ENCODE data around the gene RASSF5.

Gene RASSF5

GRCh38 chr1:206550446-206550845 is 43.1 kb downstream of the RASSF5 start:
- DNase-seq, result no peak
- H3F3A ChIP-seq (ENCODE audit: insufficient read depth, low read length), result peaks cover 8% of the 10 kb centered on the region
- no peaks in the 10 kb centered on the region for H4K20me1 ChIP-seq (ENCODE audit: insufficient read depth, low read length)
- H3K9me3 ChIP-seq (replicated peaks; ENCODE audit: insufficient read depth, low read length), result no peaks in the 10 kb centered on the region
- peaks cover 16% of the 10 kb centered on the region for H3K4me1 ChIP-seq (ENCODE audit: low read length)
- H3K27ac ChIP-seq (ENCODE audit: low read length), result no peak overlapping the region
- no peak overlapping the region for H2AFZ ChIP-seq (ENCODE audit: low read length)
- no peaks in the 10 kb centered on the region for H3K27me3 ChIP-seq (replicated peaks; ENCODE audit: insufficient read depth, low read length)
- no peaks in the 10 kb centered on the region for H3K9me2 ChIP-seq (replicated peaks; ENCODE audit: insufficient read depth, low read length)
- TF ChIP-seq CTCF (IDR thresholded peaks at IDR 0.05; ENCODE audit: low read length), result no peak
- H3K4me3 ChIP-seq (ENCODE audit: low read length), result no peak overlapping the region
- H3K36me3 ChIP-seq (replicated peaks; ENCODE audit: insufficient read depth, low read length), result no peaks in the 10 kb centered on the region
- H3K4me2 ChIP-seq (ENCODE audit: low read depth, low read length), result no peak overlapping the region
- no peaks in the 10 kb centered on the region for H3K79me2 ChIP-seq (ENCODE audit: low read length)
- no peak overlapping the region for H3K9ac ChIP-seq (ENCODE audit: low read length)

- no peak for TF ChIP-seq EZH2 (optimal IDR thresholded peaks at IDR 0.05; ENCODE audit: low read depth, low read length)
- TF ChIP-seq EZH2phosphoT487 (IDR thresholded peaks at IDR 0.05; ENCODE audit: low read length), result no peak
- TF ChIP-seq CTCF (IDR thresholded peaks at IDR 0.05; ENCODE audit: low read length), result no peak
- Histone ChIP-seq H3K4me1 (ENCODE audit: low read length) (peaks cover 26% of the 10 kb centered on the region), H3K27ac (ENCODE audit: low read length) (no peak overlapping the region), H3K9me3 (replicated peaks; ENCODE audit: insufficient read depth, low read length) (no peaks in the 10 kb centered on the region), H3K4me2 (ENCODE audit: low read depth, low read length) (no peak overlapping the region), H4K20me1 (ENCODE audit: insufficient read depth, low read length) (no peaks in the 10 kb centered on the region), H3K9me2 (replicated peaks; ENCODE audit: insufficient read depth, low read length) (no peaks in the 10 kb centered on the region), H3F3A (ENCODE audit: insufficient read depth, low read length) (peaks cover 18% of the 10 kb centered on the region), H3K36me3 (replicated peaks; ENCODE audit: insufficient read depth, low read length) (no peaks in the 10 kb centered on the region), H2AFZ (ENCODE audit: low read length) (no peak overlapping the region), H3K9ac (ENCODE audit: low read length) (no peak overlapping the region), H3K27me3 (replicated peaks; ENCODE audit: insufficient read depth, low read length) (no peaks in the 10 kb centered on the region), H3K4me3 (ENCODE audit: low read length) (no peak overlapping the region), H3K79me2 (ENCODE audit: low read length) (peaks cover 8% of the 10 kb centered on the region)
- DNase-seq, result no peak
Measured at GRCh38 chr1:206551296-206551985, 44.1 kb downstream of the RASSF5 start.

- no peaks in the 10 kb centered on the region for H4K20me1 ChIP-seq (ENCODE audit: insufficient read depth, low read length)
- H3K9ac ChIP-seq (ENCODE audit: low read length), result no peak overlapping the region
- no peak overlapping the region for H3K27ac ChIP-seq (ENCODE audit: low read length)
- no peak overlapping the region for H2AFZ ChIP-seq (ENCODE audit: low read length)
- no peak for DNase-seq
- no peaks in the 10 kb centered on the region for H3K9me2 ChIP-seq (replicated peaks; ENCODE audit: insufficient read depth, low read length)
- H3K4me3 ChIP-seq (ENCODE audit: low read length), result no peak overlapping the region
- peaks cover 14% of the 10 kb centered on the region for H3K79me2 ChIP-seq (ENCODE audit: low read length)
- no peak overlapping the region for H3K4me2 ChIP-seq (ENCODE audit: low read depth, low read length)
- H3K36me3 ChIP-seq (replicated peaks; ENCODE audit: insufficient read depth, low read length), result no peaks in the 10 kb centered on the region
- no peaks in the 10 kb centered on the region for H3K9me3 ChIP-seq (replicated peaks; ENCODE audit: insufficient read depth, low read length)
- H3K4me1 ChIP-seq (ENCODE audit: low read length), result peaks cover 28% of the 10 kb centered on the region
- TF ChIP-seq EZH2phosphoT487 (IDR thresholded peaks at IDR 0.05; ENCODE audit: low read length) (no peak), CTCF (IDR thresholded peaks at IDR 0.05; ENCODE audit: low read length) (no peak), EZH2 (optimal IDR thresholded peaks at IDR 0.05; ENCODE audit: low read depth, low read length) (no peak)
- H3K27me3 ChIP-seq (replicated peaks; ENCODE audit: insufficient read depth, low read length), result no peaks in the 10 kb centered on the region
- peaks cover 23% of the 10 kb centered on the region for H3F3A ChIP-seq (ENCODE audit: insufficient read depth, low read length)
Measured at GRCh38 chr1:206551986-206552326, 44.6 kb downstream of the RASSF5 start.

All from MM.1S (cell line).